22Rv1 (cell line): ENCODE data around the gene LAMA1.

Experiments used
- H3K27ac ChIP-seq: fragments of 450-650 bp; 2 replicates; pipeline ENCODE4 v1.5.1; 2017
- CTCF ChIP-seq: fragments of 450-650 bp; IDR thresholded peaks from 2 replicates; pipeline ENCODE4 v1.5.1; 2017; ENCODE audit warnings: mild to moderate bottlenecking
- ZFX ChIP-seq: fragments of 450-650 bp; IDR thresholded peaks from 2 replicates; pipeline ENCODE4 v1.6.1; 2017; ENCODE audit warnings: antibody characterized with exemption, borderline replicate concordance

The LAMA1 gene

GRCh38 chr18:7111134-7111533, 6.5 kb downstream of the LAMA1 start:
- TF ChIP-seq CTCF (no peak), ZFX (no peak)
- H3K27ac ChIP-seq: no peak overlapping the region

GRCh38 chr18:7105943-7106342, 11.7 kb downstream of the LAMA1 start:
- no peak for TF ChIP-seq ZFX
- no peak for TF ChIP-seq CTCF
- no peak overlapping the region for H3K27ac ChIP-seq

GRCh38 chr18:7105268-7105667, 12.3 kb downstream of the LAMA1 start:
- TF ChIP-seq CTCF: no peak
- TF ChIP-seq ZFX: no peak
- H3K27ac ChIP-seq: no peak overlapping the region

- no peak overlapping the region for H3K27ac ChIP-seq
- no peak for TF ChIP-seq CTCF
- TF ChIP-seq ZFX: no peak
Observed at GRCh38 chr18:7104649-7105048, 12.9 kb downstream of the LAMA1 start.

GRCh38 chr18:7102131-7102530, 15.5 kb downstream of the LAMA1 start:
- H3K27ac ChIP-seq: no peak overlapping the region
- no peak for TF ChIP-seq ZFX
- no peak for TF ChIP-seq CTCF

GRCh38 chr18:7096838-7097237, 20.8 kb downstream of the LAMA1 start:
- TF ChIP-seq CTCF: no peak
- TF ChIP-seq ZFX: no peak
- H3K27ac ChIP-seq: no peak overlapping the region

- TF ChIP-seq CTCF (no peak), ZFX (no peak)
- no peak overlapping the region for H3K27ac ChIP-seq
Observed at GRCh38 chr18:7094427-7094826, 23.2 kb downstream of the LAMA1 start.

GRCh38 chr18:7090771-7091170, 26.8 kb downstream of the LAMA1 start:
- no peak overlapping the region for H3K27ac ChIP-seq
- TF ChIP-seq ZFX: no peak
- no peak for TF ChIP-seq CTCF
